Fibroblast of villous mesenchyme (primary cell): ENCODE data around the gene ENAH. TPM values are rescaled to one million over a fixed set of nuclear protein-coding genes. Genes with fewer than 3 reads are reported as not detected.

Experiments used
- DNase-seq: peaks from one replicate; pipeline ENCODE4 v3.0.0-alpha.2; 2010; ENCODE audit warnings: low read depth
- H3K4me3 ChIP-seq: 2 replicates; pipeline ENCODE4 v1.5.1; 2011; ENCODE audit warnings: low read depth, mild to moderate bottlenecking, low read length
- CTCF ChIP-seq: IDR thresholded peaks from 2 replicates; pipeline ENCODE4 v1.5.1; 2012; ENCODE audit warnings: low read depth, mild to moderate bottlenecking, low read length; ENCODE audit not compliant: insufficient read depth
- total RNA-seq: library from RNA; depleted of rRNA; stranded (reverse); fragments of >200 nt; gene quantifications from 2 replicates; pipeline ENCODE4 v1.2.3, GENCODE V29; 2012

Gene ENAH
- total RNA-seq, 1 donor: 135 TPM

- TF ChIP-seq CTCF: no peak
- DNase-seq: no peak
Observed at GRCh38 chr1:225449261-225449660, 203.7 kb downstream of the ENAH start.

DNA sequence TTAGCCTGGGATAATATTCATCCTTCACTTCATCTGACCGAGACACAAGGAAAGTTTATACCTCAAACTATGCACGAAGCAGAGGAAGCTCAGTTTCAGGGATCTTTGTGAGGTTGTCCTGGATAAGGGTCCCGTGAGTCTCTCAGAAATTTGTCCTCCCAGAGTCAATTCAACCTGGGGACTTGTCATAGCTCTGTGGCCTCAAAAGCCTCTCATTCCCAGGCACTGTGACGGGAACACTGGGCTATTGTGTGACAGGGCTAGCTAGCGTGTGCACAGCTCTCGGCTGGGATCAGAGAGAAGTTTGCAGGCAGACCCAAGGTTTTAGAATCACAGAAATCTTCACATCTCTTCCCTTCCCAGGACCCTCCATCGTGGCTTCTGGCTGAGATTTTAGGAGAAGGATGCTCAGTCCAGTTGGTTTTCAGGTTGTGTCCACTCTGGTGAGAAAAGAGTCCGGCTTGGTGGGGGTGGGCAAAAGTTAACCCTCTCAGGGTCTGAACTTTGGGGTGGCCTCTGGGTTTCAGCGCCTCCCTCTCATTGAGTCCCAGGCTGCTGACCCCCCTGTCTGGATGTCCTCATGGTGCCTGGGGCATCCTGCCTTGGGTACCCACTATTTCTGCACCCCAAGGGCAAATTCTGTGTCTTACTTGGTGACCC is 204.6 kb downstream of the ENAH start:
- DNase-seq: no peak
- H3K4me3 ChIP-seq: no peak overlapping the region
- TF ChIP-seq CTCF: no peak

More at GRCh38 chr1:225449261-225449660, 203.7 kb downstream of the ENAH start:
- H3K4me3 ChIP-seq: no peak overlapping the region

DNA sequence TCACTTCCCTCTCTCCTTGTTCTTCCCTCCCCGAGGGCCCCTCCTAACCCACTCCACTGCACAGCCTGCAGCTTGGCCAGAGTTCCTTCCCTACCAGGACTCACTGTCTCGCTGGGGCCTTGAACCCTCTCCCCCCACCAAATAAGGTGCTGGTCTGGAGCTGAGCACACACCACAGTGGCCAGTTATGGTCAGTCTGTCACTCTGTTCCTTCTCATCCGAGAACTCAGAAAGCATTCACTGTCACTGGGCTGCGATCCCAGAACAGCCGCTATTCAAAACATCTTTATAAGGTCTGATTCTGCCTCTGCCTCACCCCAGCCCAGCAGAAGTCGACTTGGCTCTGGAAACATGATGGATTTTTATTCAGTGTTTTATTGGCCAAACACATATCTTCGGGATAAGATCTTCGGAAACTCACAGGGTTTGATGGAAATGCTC is 205.3 kb downstream of the ENAH start:
- DNase-seq: peak; percentile 59
- TF ChIP-seq CTCF: no peak
- H3K4me3 ChIP-seq: no peak overlapping the region

GRCh38 chr1:225446981-225447615 is 205.8 kb downstream of the ENAH start:
- no peak for TF ChIP-seq CTCF
- DNase-seq: no peak
- H3K4me3 ChIP-seq: no peak overlapping the region

DNA sequence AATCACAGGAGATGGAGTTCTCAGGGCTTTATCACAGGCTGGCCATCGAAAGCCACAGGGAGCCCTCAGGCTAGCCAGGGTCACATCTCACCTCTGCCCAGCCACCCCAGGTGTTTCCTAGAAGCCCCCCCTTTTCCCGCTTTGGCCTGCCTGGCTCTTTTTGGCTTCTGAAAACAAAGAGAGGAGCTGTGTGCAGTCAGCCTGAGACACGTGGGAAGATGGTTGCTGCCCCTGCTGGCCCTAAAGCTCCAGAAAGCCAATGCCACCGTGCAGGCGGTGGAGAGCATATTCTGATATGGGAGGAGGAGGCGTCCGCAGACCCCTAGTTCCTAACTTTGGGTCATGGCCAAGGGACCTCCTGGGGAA is 206.3 kb downstream of the ENAH start:
- TF ChIP-seq CTCF: no peak
- H3K4me3 ChIP-seq: no peak overlapping the region

GRCh38 chr1:225445639-225446594 is 207.0 kb downstream of the ENAH start:
- no peak for DNase-seq
- no peak overlapping the region for H3K4me3 ChIP-seq
- no peak for TF ChIP-seq CTCF

More for the DNA sequence above, 206.3 kb downstream of the ENAH start:
- no peak for DNase-seq
